ENCODE results near the gene PSIP1. TPM values are rescaled to one million over a fixed set of nuclear protein-coding genes. Genes with fewer than 3 reads are reported as not detected.

Gene PSIP1
- total and polyA plus RNA-seq, 2 of the 4 experiments (the other 2 are of a cell fraction) = 21.8 to 27.2 TPM

DNA sequence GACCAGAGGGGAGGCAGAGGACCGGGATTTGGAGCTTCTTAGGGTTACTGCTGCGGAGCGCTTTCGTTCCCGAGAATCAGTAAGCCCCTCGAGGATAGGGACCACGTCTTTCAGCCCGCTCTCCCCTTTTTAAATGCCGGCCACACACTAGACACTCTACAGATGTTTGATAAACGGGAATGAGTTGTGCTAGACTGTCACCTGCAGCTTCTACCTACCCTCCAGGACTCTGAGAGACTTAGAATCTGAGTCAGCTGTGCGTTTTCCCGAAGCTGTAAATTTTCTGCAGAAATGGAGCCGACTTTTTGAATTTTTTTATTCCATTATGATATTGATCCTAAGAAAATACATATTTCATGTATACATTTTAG lies 42.7 kb upstream of the PSIP1 start:
- Histone ChIP-seq H3K9me3 (ENCODE audit: control insufficient read depth, insufficient read depth, low read length) (no peaks in the 10 kb centered on the region), H3K9ac (ENCODE audit: low read depth, low read length) (peak overlapping the region; percentile 74), H2AFZ (replicated peaks; ENCODE audit: low read length, poor library complexity) (peak overlapping the region; percentile 99), H3K4me3 (ENCODE audit: insufficient read depth, low read depth, low read length) (peak overlapping the region; percentile 62), H2AK9ac (replicated peaks; ENCODE audit: low read depth, low read length, poor library complexity) (no peak overlapping the region), H3K4me1 (ENCODE audit: control insufficient read depth, insufficient read depth, low read length) (no peaks in the 10 kb centered on the region), H3K4me2 (ENCODE audit: low read depth, low read length) (peak overlapping the region; percentile 93), H3K14ac (replicated peaks; ENCODE audit: low read depth, low read length) (no peak overlapping the region), H3K27ac (ENCODE audit: insufficient read depth, low read length) (no peak overlapping the region; the same call in 1 of the 2 replicates), H3K9me1 (ENCODE audit: insufficient read depth, low read length) (no peaks in the 10 kb centered on the region), H3K79me1 (ENCODE audit: low read depth in 1 of 2, low read length in 2 of 2) (no peaks in the 10 kb centered on the region; a peak in 1 of 4 replicates), H4K5ac (ENCODE audit: low read depth, low read length) (peak overlapping the region; percentile 46; the same call in 1 of the 2 replicates), H3K4ac (ENCODE audit: low read depth, low read length) (no peak overlapping the region), H4K91ac (ENCODE audit: insufficient read depth, low read depth, low read length) (no peak overlapping the region), H3K23ac (ENCODE audit: low read depth, low read length) (peak overlapping the region; percentile 71; the same call in 1 of the 2 replicates), H4K8ac (ENCODE audit: low read depth in 2 of 2, low read length in 2 of 2) (peak overlapping the region; percentile 18 to 28; a peak in 2 of 4 replicates), H3K27me3 (ENCODE audit: control insufficient read depth, insufficient read depth, low read length) (no peaks in the 10 kb centered on the region), H2BK5ac (ENCODE audit: low read depth, low read length, poor library complexity, severe bottlenecking) (no peak overlapping the region), H4K20me1 (ENCODE audit: insufficient read depth, low read length) (no peaks in the 10 kb centered on the region), H2BK20ac (ENCODE audit: low read depth, low read length) (no peak overlapping the region), H3K18ac (ENCODE audit: low read depth, low read length) (no peak overlapping the region), H3K36me3 (ENCODE audit: control insufficient read depth, insufficient read depth, low read length) (no peaks in the 10 kb centered on the region), H3K56ac (ENCODE audit: extremely low read depth, insufficient read depth, low read length) (0 out of 2 replicates have a peak overlapping the region, but pooled peaks have one; percentile 37), H2BK15ac (ENCODE audit: low read depth, low read length) (no peak overlapping the region), H2AK5ac (ENCODE audit: low read depth, low read length) (no peak overlapping the region), H2BK120ac (ENCODE audit: low read depth, low read length) (no peak overlapping the region)
- no peak for DNase-seq
- in situ Hi-C loops (cut with MboI; ENCODE audit: low sequenced_read_pairs) (no loop called here), intact Hi-C loops (cut with micrococcal nuclease) (no loop called here), dilution Hi-C loops (cut with HindIII; ENCODE audit: low sequenced_read_pairs, unreplicated experiment) (no loop called here)
- 0% methylated on average over 5 of the region's 13 CpGs; no CpG with 5 or more reads in 1 of the 2 experiments for WGBS, 2 experiments (ENCODE audit: extremely low coverage in 2 of 2, insufficient read length in 1 of 2)
- CTCF ChIA-PET = interaction anchor here (0.6 to 1.2 kb wide), 2 partner anchors 14 to 128 kb away, joined by 3 to 4 read pairs; no protein-coding TSS in a partner anchor
- TF ChIP-seq, protein P1, sequence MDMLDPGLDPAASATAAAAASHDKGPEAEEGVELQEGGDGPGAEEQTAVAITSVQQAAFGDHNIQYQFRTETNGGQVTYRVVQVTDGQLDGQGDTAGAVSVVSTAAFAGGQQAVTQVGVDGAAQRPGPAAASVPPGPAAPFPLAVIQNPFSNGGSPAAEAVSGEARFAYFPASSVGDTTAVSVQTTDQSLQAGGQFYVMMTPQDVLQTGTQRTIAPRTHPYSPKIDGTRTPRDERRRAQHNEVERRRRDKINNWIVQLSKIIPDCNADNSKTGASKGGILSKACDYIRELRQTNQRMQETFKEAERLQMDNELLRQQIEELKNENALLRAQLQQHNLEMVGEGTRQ (IDR thresholded peaks at IDR 0.05; ENCODE audit: low read depth, low read length) = no peak
- TF ChIP-seq RFX5 (IDR thresholded peaks at IDR 0.05; ENCODE audit: low read depth, low read length) (no peak), MXI1 (IDR thresholded peaks at IDR 0.05; ENCODE audit: borderline replicate concordance, low read depth, low read length) (no peak), NFE2L2 (IDR thresholded peaks at IDR 0.05; ENCODE audit: low read depth, low read length) (no peak), RCOR1 (IDR thresholded peaks at IDR 0.05; ENCODE audit: insufficient replicate concordance, low read length) (no peak), FOS (IDR thresholded peaks at IDR 0.05; ENCODE audit: low read depth, low read length) (no peak), POLR2A (IDR thresholded peaks at IDR 0.05; ENCODE audit: low read depth, low read length) (no peak), MAZ (IDR thresholded peaks at IDR 0.05; ENCODE audit: borderline replicate concordance, low read depth, low read length) (no peak), MAFK (IDR thresholded peaks at IDR 0.05; ENCODE audit: low read depth, low read length) (no peak), BHLHE40 (IDR thresholded peaks at IDR 0.05; ENCODE audit: low read depth, low read length) (no peak), CEBPB (IDR thresholded peaks at IDR 0.05; ENCODE audit: low read depth, low read length) (no peak), RAD21 (IDR thresholded peaks at IDR 0.05; ENCODE audit: low read length) (no peak)
- TF ChIP-seq, protein P2, sequence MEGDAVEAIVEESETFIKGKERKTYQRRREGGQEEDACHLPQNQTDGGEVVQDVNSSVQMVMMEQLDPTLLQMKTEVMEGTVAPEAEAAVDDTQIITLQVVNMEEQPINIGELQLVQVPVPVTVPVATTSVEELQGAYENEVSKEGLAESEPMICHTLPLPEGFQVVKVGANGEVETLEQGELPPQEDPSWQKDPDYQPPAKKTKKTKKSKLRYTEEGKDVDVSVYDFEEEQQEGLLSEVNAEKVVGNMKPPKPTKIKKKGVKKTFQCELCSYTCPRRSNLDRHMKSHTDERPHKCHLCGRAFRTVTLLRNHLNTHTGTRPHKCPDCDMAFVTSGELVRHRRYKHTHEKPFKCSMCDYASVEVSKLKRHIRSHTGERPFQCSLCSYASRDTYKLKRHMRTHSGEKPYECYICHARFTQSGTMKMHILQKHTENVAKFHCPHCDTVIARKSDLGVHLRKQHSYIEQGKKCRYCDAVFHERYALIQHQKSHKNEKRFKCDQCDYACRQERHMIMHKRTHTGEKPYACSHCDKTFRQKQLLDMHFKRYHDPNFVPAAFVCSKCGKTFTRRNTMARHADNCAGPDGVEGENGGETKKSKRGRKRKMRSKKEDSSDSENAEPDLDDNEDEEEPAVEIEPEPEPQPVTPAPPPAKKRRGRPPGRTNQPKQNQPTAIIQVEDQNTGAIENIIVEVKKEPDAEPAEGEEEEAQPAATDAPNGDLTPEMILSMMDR (conservative IDR thresholded peaks at IDR 0.05; ENCODE audit: low read depth, low read length) = no peak
- TF ChIP-seq, protein P3, sequence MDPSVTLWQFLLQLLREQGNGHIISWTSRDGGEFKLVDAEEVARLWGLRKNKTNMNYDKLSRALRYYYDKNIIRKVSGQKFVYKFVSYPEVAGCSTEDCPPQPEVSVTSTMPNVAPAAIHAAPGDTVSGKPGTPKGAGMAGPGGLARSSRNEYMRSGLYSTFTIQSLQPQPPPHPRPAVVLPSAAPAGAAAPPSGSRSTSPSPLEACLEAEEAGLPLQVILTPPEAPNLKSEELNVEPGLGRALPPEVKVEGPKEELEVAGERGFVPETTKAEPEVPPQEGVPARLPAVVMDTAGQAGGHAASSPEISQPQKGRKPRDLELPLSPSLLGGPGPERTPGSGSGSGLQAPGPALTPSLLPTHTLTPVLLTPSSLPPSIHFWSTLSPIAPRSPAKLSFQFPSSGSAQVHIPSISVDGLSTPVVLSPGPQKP (IDR thresholded peaks at IDR 0.05; ENCODE audit: borderline replicate concordance, low read depth, low read length) = no peak
- POLR2A ChIA-PET (ENCODE audit: unreplicated experiment) = interaction anchor here (0.5 to 0.6 kb wide), 2 partner anchors 11 to 13 kb away, joined by 3 to 4 read pairs; no protein-coding TSS in a partner anchor
- BruUV-seq (replicated peaks) = no TSS peak
- no peak for ATAC-seq (ENCODE audit: low read depth)
